Cortex of kidney (tissue), 1 donor: ENCODE measurements around the gene BANK1.

Experiments used
- DNase-seq: peaks from one replicate; lab custom pipeline; 2025; lab: John Stamatoyannopoulos, UW

The BANK1 gene

DNA sequence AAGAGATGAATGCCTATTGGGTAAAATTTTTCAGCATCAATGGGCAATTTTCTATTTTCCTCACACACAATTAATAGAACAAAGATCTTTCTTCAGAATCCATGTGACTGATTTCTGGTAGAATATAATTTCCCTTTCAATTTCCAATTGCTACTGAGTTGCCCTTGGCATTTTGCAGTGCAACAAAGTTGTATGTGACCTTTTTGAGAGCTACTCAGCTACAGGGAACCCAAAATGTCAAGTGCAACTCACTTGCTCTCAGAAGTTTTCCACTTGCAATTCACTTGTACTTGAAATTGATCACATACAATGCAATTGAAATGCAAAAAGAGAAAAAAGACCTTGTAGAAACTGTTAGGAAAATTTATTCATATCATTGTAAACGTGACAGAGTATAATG, 245.5 kb downstream of the BANK1 start:
- no peak for DNase-seq

- no peak for DNase-seq
These were observed 246.3 kb downstream of the BANK1 start for GRCh38 chr4:102036619-102037376.

GRCh38 chr4:102037566-102037965, 247.0 kb downstream of the BANK1 start:
- no peak for DNase-seq

DNA sequence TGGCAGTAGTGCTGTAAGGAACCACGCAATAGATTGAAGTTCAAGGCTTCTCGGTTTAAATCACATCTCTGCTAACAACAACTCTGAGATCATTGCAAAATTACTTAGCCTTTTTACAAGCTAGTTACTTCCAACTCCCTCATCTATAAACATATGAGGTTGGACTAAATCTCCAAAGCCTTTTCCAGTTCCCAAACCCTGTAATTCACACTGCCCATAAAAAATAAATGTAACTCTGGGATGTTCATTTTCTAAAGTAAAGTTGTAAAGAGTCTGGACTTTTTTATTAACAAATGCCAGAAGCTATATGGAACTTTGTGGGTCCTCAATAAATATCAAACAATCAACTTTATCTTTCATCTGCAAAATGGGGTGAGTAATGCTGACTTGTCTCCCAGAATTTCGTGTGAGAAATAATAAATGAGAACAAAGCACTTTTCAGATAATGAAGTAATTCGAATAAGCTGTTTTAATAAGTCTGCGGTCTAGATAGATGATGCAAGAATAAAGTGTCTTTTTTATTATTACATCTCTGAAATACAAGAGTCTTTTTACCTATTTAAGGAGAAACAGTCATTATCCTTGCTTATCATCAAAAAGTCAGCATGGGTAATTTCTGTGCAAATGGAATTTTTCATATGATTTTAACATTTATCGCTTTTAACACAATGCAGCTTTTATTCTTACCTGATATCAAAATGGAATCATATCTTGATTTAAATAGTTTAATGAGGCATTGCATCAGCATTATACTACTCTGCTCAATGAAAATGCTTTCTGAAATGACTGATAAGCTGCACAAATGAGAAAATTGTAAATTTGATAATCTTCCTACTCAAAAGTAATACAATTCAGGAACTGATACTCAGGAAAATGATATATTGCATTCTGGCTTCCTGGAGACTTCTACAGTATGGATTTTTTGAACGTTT, 252.6 kb downstream of the BANK1 start:
- DNase-seq = no peak

DNA sequence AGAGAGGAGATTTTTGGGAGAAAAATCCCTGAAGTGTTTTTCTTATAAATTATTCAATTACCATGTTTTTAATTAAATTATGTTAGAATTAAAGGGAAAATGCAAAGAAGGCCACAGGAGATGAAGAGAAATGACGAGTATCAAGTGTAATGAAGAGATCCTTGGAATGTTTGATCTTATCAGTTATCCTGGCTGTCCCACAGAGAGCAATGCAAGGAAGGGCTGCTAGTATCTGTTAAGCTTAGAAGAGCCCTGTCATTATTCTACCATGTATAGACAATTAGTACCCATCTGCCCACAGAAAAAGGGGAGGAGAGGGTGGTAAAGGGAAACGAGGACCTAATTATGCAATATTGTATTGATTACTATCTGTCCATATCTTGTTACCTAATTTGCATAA, 257.1 kb downstream of the BANK1 start:
- no peak for DNase-seq

DNA sequence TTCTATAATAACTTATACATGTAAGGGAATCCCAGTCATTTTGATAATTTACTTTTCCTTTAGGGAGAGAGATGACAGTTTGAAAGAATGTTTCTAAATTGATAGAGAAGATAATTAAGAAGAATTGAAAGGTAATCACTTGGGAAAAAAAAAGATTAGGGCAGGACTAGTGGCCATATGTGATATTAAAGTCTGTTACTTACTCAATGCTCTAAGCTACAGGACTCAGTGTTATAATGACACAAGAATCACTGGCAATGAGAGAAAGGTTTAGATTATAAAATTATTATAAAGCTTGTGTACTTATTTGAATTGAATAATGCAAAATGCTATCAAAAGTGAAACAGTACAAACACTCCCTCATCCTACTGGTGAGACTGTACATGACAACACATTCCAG, 265.3 kb downstream of the BANK1 start:
- DNase-seq = no peak

GRCh38 chr4:102057122-102057521, 266.6 kb downstream of the BANK1 start:
- DNase-seq = no peak

DNA sequence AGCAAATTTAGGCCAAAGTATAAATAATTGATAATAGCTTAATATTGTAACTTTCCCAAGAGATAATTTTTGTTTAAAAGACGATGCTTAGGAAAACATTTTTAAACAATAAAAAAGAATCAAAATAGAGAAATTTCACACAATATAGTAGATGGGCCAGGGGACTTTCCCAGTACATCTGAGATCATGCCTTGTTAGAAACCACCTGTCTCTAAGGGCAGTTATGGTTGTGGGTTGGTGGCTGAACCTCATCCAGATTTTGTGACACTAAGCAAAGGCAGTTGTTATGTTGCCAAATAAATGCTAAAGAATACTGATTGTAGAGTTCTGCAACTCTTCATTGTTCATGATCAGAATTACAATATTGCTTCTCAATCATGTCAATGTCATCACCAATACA, 270.6 kb downstream of the BANK1 start:
- DNase-seq = no peak

GRCh38 chr4:102064747-102065442, 274.4 kb downstream of the BANK1 start:
- no peak for DNase-seq

- no peak for DNase-seq
These were observed 286.1 kb downstream of the BANK1 start for GRCh38 chr4:102076622-102077021.

- DNase-seq = no peak
These were observed 289.7 kb downstream of the BANK1 start for GRCh38 chr4:102080184-102080583.

DNA sequence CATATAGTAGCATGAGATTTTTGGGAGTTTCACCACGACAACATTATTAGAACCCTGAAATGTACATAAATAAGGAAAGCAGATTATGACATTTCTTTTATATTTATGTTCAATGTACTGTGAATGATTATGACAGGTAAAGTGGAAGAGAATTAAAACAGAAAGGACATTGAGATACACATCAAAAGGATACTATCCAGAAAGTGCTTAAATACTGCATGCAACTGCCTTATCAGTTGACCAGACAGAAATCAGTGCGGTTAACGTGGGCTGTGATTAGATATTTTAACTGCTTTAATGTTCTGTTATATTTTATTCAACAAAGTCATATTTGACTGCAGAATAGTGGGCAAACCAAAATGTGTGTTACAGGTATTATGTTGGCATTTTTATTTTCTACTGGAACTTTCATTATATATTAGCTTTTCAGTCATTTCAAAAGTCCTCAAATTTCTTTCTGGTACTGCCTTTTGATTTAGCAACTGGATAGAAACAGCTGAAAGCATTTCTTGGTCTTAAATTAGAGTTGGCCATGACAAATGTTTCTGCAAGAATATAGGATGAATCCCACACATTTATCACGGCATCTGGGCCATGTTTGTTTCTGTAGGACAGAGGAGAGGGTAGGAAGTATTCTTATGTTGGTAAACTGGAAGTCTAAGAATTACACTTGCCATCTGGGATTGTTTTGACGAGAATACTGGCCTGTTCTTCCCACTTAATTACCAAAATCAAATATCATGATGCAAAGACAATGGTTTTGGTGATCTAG, 299.5 kb downstream of the BANK1 start:
- no peak for DNase-seq

GRCh38 chr4:102091656-102092055, 301.1 kb downstream of the BANK1 start:
- no peak for DNase-seq

- no peak for DNase-seq
These were observed 304.0 kb downstream of the BANK1 start for GRCh38 chr4:102094481-102094880.

GRCh38 chr4:102103368-102103767, 312.8 kb downstream of the BANK1 start:
- no peak for DNase-seq

DNA sequence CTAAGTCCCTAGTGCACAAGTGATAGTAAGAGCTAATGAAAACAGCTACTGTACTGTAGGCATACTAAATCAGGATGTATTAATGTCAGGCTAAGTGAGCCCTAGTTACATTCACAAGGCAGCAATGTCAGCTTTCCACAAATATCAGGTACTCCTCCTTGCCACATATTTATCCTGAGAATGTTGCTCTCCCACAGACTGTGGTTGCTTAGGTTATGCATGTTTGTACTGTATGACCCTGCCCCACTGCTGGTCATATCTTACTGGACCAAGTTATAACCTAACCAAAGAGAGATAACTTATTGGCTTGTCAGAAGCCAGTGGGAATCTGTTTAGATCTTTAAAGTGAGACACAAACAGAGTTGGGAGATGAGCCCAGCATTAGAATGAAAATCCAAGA, 313.7 kb downstream of the BANK1 start:
- DNase-seq = no peak

DNA sequence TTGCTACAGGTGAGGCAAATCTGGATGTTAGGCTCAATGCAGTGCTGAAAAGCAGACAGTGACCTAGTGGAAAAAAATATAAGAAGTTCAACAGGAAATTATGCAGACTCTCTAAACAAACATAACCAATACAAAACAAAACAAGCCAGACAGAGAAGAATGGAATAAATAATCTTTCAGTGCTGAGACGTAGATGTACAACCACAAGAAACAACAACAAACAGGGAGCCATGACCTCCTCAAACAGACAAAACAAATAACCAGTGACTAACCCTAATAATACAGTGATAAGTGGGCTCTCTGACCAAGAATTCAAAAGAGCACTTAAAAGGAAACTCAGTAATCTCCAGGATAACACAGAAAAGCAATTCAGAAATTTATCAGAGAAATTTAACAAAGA, 315.5 kb downstream of the BANK1 start:
- DNase-seq = no peak

DNA sequence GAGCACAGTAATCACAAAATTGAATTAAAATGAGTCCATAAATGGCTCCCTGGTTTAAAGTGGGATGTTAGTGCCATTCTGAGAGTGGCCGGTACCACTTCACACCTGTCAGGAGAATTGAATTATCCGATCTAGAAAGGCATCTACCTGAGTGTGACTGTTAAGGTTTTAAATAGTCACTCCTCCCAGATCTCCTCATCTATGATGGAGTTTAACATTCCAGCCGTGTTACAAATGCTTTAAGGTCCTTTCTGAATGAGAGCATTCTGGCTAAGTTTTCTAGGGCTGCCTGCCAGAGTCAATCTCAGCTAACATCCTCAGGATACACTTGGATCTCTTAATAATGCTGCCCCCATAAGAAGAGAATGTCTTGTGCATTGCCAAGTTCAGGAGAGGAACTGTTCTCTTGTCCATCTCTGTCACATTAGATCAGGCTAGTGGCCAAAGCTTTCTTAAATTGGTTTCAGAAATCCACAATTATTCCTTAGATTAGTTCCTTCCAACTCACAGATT, 323.6 kb downstream of the BANK1 start:
- DNase-seq = no peak

GRCh38 chr4:102116121-102116520, 325.6 kb downstream of the BANK1 start:
- no peak for DNase-seq

DNA sequence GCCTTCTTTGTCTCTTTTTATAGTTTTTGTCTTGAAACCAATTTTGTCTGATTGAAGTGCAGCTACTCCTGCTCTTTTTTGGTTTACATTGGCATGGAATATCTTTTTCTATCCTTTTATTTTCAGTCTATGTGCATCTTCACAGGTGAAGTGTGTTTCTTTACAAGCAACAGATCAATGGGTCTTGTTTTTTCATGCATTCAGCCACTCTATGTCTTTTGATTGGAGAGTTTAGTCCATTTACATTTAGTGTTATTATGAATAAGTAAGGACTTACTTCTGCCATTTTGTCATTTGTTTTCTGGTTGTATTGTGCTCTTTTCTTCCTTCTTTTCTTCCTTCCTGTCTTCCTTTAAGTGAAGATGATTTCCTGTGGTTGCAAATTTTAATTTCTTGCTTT, 330.3 kb downstream of the BANK1 start:
- DNase-seq = no peak
